Stimulated activated CD4-positive, alpha-beta T cell treated with anti-CD3 and anti-CD28 coated beads, Interleukin-1b, Interleukin-23, amount 100 ng/mL, for 1 hour (primary cell): ENCODE measurements around the gene ART4.

Experiments
- DNase-seq, 2 donors: peaks; one replicate each; pipeline ENCODE4 v3.0.0-alpha.2; 2020; ENCODE audit warnings: low read depth in 2 of 2

ART4 gene

DNA sequence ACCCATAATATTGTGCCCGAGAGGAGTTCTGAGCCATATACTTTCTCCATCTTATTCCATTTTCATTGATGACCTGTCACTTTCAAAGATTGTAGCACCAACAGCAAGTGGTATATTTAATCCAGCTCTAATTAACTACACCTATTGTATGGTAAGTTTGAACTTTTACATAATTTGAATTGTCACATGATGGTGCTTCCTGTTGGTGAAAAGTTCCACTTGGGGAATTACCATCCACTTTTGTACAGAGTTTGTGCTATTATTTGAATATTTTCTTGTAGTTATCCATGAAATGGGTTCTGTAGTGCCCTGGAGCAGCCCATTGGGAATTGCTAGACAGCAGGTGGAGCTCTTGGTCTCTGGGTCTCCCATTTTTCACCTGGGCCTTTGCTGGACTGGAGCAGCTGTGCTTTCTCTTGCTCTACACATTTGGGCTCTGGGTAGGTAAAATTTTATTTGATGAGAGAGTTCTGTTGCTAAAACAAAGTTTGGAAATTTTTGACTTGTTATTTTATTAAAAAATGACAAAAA lies 32.3 kb downstream of the ART4 start:
- DNase-seq: no peak

GRCh38 chr12:14810167-14810952 lies 33.0 kb downstream of the ART4 start:
- no peak for DNase-seq

DNA sequence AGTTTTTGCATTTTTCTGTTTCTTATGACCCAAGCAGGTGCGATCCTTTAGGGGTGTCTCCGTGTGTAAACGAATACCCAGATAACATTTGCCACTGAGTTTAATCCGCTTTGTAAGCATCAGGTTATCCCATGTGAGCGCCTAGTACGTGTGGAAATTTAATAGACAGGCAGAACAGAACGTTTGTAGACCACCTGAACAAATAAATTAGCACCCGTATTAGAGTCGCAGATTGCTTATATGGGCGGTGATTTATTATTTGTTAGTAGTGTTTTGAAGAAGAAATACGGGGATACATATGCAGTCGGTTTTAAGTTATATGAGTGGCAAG lies 39.5 kb downstream of the ART4 start:
- DNase-seq: no peak

DNA sequence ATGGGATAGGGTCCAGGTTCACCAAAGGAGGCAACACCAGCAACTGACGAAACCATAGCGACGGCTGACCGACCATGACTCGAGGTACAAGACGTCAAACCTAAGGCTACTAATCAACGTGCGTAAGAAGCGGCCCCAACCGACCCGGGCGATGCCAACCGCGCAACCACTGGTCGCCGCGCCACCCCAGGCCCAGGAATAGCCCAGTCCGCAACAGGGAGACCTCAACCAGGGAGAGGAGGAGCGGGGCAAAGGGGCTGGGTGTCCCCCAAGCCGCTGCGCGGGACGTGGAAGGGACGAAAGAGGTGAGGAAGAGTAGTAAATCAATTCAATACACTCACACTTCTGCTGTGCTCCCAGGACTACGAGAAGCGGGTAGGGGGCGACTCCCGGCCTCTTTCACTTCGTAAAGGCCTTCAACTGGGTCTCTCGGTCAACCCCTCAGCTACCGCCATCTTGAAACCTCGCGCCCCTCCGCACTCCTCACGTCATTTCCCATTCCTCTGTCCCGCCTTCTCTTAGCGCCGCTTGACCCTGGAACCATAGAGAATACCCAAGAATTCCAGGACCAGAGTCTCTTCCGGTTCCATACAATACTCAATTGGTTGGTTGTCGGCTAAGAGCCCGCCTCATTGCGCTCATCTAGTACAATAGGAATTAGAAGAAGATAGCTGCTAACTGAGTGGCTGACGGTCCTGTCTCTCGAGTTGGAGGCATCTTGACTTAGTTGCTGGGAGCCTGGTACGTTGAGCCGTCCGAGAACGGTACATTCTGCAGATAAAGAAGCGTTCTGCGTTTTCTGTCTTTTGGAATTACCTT lies 40.1 kb downstream of the ART4 start, which contains the start of the genes C12orf60 and WBP11:
Gene C12orf60 (plus strand): TSS at position 660 of the 819 bp plus-strand sequence. CDS start 19,266 bp downstream, outside the sequence.
Gene WBP11 (minus strand): TSS at position 468 of the 819 bp plus-strand sequence. CDS start 2,095 bp downstream, outside the sequence.
- peak; percentile 60 to 67 for DNase-seq

- DNase-seq: no peak
Measured at GRCh38 chr12:14802721-14803010, 40.7 kb downstream of the ART4 start.

- no peak for DNase-seq
Measured at GRCh38 chr12:14802247-14802646, 41.1 kb downstream of the ART4 start.

DNA sequence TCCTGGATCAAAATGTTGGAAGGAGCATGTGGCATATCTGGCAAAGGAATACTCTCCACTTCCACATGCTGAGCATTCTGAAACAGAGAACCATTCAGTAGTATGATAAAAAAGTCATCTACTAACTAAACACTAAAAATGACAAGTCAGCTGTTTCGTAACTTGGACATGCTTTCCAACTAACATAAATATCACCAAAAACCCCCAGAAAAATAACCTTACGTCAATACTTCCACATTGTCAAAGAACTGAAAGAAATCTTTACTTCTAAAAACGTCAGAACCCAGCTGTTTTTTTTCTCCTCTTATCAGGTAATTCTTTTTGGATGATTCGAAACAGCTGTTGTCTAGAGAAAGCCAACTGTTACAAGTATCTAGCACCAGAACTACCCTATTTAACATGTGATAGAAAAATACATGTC lies 48.3 kb downstream of the ART4 start:
- DNase-seq: no peak

- no peak for DNase-seq
Measured at GRCh38 chr12:14785568-14785967, 57.8 kb downstream of the ART4 start.

- no peak for DNase-seq
Measured at GRCh38 chr12:14784471-14784870, 58.9 kb downstream of the ART4 start.

DNA sequence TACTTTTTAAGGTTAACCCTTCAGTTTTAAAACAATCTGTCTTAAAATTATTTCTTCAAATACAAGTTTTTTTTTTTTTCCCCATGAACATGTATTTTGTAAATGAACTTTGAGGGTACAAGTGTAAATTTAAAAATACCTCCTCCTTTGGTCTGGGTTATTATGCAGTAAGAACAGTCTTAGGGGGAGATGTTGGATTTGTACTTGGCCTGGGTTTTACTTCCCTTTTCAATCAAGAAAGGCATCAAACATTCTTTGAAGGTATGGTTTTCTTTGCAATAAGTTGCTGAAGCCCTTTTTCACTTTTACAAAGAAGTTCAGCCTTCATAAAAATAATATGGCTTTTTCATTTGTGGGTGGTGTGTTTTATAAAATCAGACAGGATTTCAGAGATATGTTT lies 60.6 kb downstream of the ART4 start:
- DNase-seq: no peak

- no peak for DNase-seq
Measured at GRCh38 chr12:14781563-14781962, 61.8 kb downstream of the ART4 start.

GRCh38 chr12:14780859-14781258 lies 62.5 kb downstream of the ART4 start:
- no peak for DNase-seq

- no peak for DNase-seq
Measured at GRCh38 chr12:14779834-14780233, 63.5 kb downstream of the ART4 start.

- no peak for DNase-seq
Measured at GRCh38 chr12:14777271-14777670, 66.1 kb downstream of the ART4 start.

- DNase-seq: no peak
Measured at GRCh38 chr12:14776236-14776961, 66.9 kb downstream of the ART4 start.

GRCh38 chr12:14775636-14775980 lies 67.7 kb downstream of the ART4 start:
- no peak for DNase-seq
